Daoy (cell line): ENCODE results near the gene CLSTN1. TPM values are rescaled to one million over a fixed set of nuclear protein-coding genes. Genes with fewer than 3 reads are reported as not detected.

Experiments used
- DNase-seq: peaks from one replicate; pipeline ENCODE4 v3.0.0-alpha.2; 2015; ENCODE audit warnings: low read depth
- total RNA-seq: library from RNA; depleted of rRNA; stranded (reverse); fragments of >200 nt; shearing (Covaris generic); gene quantifications from 2 replicates; pipeline ENCODE4 v1.2.3, GENCODE V29; 2014

The CLSTN1 gene
- total RNA-seq, 1 experiment from 2014 or later = 37.5 TPM

- peak; percentile 1 for DNase-seq
Measured at GRCh38 chr1:9852004-9852403, 28.2 kb upstream of the CLSTN1 start.

GRCh38 chr1:9850442-9851162, 26.8 kb upstream of the CLSTN1 start:
- DNase-seq = no peak

GRCh38 chr1:9849691-9850441, 26.1 kb upstream of the CLSTN1 start:
- no peak for DNase-seq

GRCh38 chr1:9848022-9848421, 24.3 kb upstream of the CLSTN1 start:
- no peak for DNase-seq

GRCh38 chr1:9847269-9847668, 23.5 kb upstream of the CLSTN1 start:
- no peak for DNase-seq

- DNase-seq = peak; percentile 5
Measured at GRCh38 chr1:9846611-9847171, 22.9 kb upstream of the CLSTN1 start.

GRCh38 chr1:9845914-9846313, 22.1 kb upstream of the CLSTN1 start:
- peak; percentile 2 for DNase-seq

GRCh38 chr1:9844756-9845155, 21.0 kb upstream of the CLSTN1 start:
- no peak for DNase-seq

GRCh38 chr1:9844106-9844505, 20.3 kb upstream of the CLSTN1 start:
- DNase-seq = no peak

GRCh38 chr1:9843576-9843945, 19.8 kb upstream of the CLSTN1 start:
- no peak for DNase-seq

GRCh38 chr1:9842781-9843575, 19.2 kb upstream of the CLSTN1 start:
- DNase-seq = peak; percentile 37

- peak; percentile 29 for DNase-seq
Measured at GRCh38 chr1:9842073-9842711, 18.4 kb upstream of the CLSTN1 start.

- no peak for DNase-seq
Measured at GRCh38 chr1:9841460-9841859, 17.7 kb upstream of the CLSTN1 start.

GRCh38 chr1:9840176-9840575, 16.4 kb upstream of the CLSTN1 start:
- DNase-seq = no peak

- no peak for DNase-seq
Measured at GRCh38 chr1:9838946-9839345, 15.2 kb upstream of the CLSTN1 start.

- no peak for DNase-seq
Measured at GRCh38 chr1:9836632-9836960, 12.8 kb upstream of the CLSTN1 start.

- DNase-seq = peak; percentile 50
Measured at GRCh38 chr1:9835758-9836631, 12.2 kb upstream of the CLSTN1 start.

GRCh38 chr1:9835404-9835757, 11.6 kb upstream of the CLSTN1 start:
- no peak for DNase-seq

GRCh38 chr1:9833632-9834031, 9.9 kb upstream of the CLSTN1 start:
- no peak for DNase-seq

GRCh38 chr1:9827558-9828185, 3.9 kb upstream of the CLSTN1 start:
- DNase-seq = peak; percentile 31
